ENCODE results near the gene TMEM30A.

The TMEM30A gene

DNA sequence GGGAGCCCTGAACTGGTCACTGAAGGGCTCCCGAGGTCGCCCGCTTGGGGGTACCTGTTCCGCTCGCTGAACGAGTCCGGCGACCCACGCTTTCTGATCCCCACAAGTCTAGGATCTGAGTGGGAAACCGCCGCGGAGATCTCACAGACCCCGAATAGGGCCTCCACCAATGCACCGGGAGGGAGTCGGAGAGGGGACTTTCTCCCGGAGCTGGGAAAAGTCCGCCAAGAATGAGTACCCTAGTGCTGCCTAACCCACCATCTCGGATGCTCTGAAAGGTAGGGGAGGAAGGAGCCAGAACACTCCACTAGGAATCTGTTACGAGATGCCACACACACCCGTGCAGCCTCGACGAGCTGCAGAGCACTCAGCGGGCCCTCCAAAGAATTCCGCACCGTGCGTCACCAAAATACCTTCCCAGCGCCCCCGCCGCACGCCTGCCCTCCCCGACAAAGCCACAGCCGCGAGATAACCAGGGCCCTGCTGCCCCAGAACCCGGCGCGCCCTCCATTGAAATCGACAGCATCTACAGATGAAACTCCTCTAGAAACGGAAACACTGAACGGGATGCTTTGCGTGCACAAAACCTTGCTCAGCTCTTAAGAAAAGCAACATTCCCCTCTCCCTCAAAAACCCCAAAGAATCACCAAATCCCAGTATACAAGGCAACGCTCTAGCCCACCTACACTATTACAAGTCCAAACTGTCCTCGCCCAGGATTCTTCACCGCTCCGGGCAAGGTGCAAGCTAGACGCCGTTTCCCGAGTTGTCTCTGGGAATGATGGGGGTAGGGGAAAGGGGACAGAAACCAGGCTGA, 79.4 kb downstream of the TMEM30A start:
- Histone ChIP-seq H3K4me1 (ENCODE audit: control insufficient read depth, insufficient read depth, low read depth, low read length) (peaks cover 23% of the 10 kb centered on the region), H3K36me3 (ENCODE audit: control insufficient read depth in 1 of 2, insufficient read depth in 2 of 2, low read depth in 1 of 2, low read length in 2 of 2) (no peaks in the 10 kb centered on the region), H2AFZ (ENCODE audit: low read depth, low read length) (no peak overlapping the region), H2AK5ac (ENCODE audit: low read length, severe bottlenecking) (peak overlapping the region; percentile 31), H3K4ac (ENCODE audit: low read depth in 1 of 2, low read length in 2 of 2) (peak overlapping the region; percentile 83 to 89), H2BK120ac (ENCODE audit: low read depth, low read length) (peak overlapping the region; percentile 75), H3K79me1 (replicated peaks; ENCODE audit: low read length, poor library complexity, severe bottlenecking) (peaks cover 4% of the 10 kb centered on the region), H2BK12ac (ENCODE audit: low read length in 2 of 2) (peak overlapping the region; percentile 69 to 98), H3K27ac (ENCODE audit: low read length, poor library complexity, severe bottlenecking) (peak overlapping the region; percentile 85), H2BK5ac (ENCODE audit: low read depth, low read length, poor library complexity, severe bottlenecking) (peak overlapping the region; percentile 68), H3K14ac (ENCODE audit: low read length in 2 of 2) (peak overlapping the region in 1 of 2 experiments; percentile 85), H3K27me3 (ENCODE audit: control insufficient read depth in 1 of 2, insufficient read depth in 1 of 2, low read length in 2 of 2) (no peaks in the 10 kb centered on the region), H4K91ac (ENCODE audit: low read length) (peak overlapping the region; percentile 87), H3K4me3 (ENCODE audit: insufficient read depth in 1 of 2, low read depth in 1 of 2, low read length in 2 of 2) (peak overlapping the region; percentile 89 to 96), H3K4me2 (ENCODE audit: low read length, poor library complexity, severe bottlenecking) (peak overlapping the region; percentile 93), H3K9ac (ENCODE audit: low read length) (peak overlapping the region; percentile 95), H3K9me3 (ENCODE audit: control insufficient read depth, low read length) (no peaks in the 10 kb centered on the region), H2BK15ac (ENCODE audit: low read depth, poor library complexity, severe bottlenecking) (peak overlapping the region; percentile 60), H3K18ac (ENCODE audit: low read depth in 1 of 2, low read length in 2 of 2) (peak overlapping the region; percentile 54 to 97), H4K8ac (ENCODE audit: low read length) (peak overlapping the region; percentile 10), H3K23ac (ENCODE audit: low read length in 2 of 2) (peak overlapping the region; percentile 80 to 87)
- DNase-seq = peak; percentile 80
- WGBS = under 1% methylated on average over 44 of the region's 47 CpGs

DNA sequence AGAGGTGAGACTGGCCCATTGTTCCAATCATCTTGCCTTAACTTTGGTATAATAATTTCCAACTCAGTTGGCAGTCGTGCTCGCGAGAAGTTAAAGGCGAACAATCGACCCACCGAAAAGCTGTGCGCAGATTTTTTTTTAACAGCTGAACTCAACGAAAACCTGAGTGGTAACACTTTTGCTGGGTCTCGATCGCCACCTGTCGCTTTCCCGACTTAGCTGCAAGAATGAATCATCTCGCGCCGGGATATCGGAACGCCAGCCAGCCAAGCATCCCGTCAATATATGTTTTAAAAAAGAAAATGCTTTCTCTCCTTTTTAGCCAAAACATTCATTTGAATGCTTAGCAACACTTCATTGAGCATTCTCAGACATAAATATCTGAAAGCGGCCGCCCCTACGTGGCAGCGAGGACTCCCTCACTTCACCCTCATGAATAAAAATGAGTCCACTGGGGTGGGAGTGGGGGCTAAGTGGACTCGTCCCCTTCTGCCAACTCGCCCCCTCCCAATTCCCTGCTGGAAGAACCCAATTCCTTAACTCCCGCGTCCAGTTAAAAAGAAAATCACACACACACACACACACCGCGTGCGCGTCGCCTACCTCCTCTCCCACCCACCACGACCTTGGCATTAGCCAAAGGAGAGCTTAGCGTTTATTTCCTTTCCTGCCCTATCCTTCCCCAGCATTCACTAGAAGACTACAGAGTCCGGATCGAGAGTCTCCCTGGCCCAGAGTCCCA, 80.2 kb downstream of the TMEM30A start:
- Histone ChIP-seq H3K27ac (ENCODE audit: low read length, poor library complexity, severe bottlenecking) (peak overlapping the region; percentile 85), H3K4me1 (ENCODE audit: control insufficient read depth, insufficient read depth, low read depth, low read length) (peaks cover 25% of the 10 kb centered on the region), H3K14ac (ENCODE audit: low read length in 2 of 2) (peak overlapping the region in 1 of 2 experiments; percentile 2), H2AK5ac (ENCODE audit: low read length, severe bottlenecking) (peak overlapping the region; percentile 66), H2AFZ (ENCODE audit: low read depth, low read length) (peak overlapping the region; percentile 56), H2BK5ac (ENCODE audit: low read depth, low read length, poor library complexity, severe bottlenecking) (no peak overlapping the region), H4K8ac (ENCODE audit: low read length) (peak overlapping the region; percentile 76), H3K23ac (ENCODE audit: low read length in 2 of 2) (peak overlapping the region; percentile 26 to 80), H2BK15ac (ENCODE audit: low read depth, poor library complexity, severe bottlenecking) (no peak overlapping the region), H3K9me3 (ENCODE audit: control insufficient read depth, low read length) (no peaks in the 10 kb centered on the region), H3K18ac (ENCODE audit: low read depth in 1 of 2, low read length in 2 of 2) (peak overlapping the region; percentile 54 to 97), H3K4me2 (ENCODE audit: low read length, poor library complexity, severe bottlenecking) (peak overlapping the region; percentile 93), H4K91ac (ENCODE audit: low read length) (no peak overlapping the region), H3K9ac (ENCODE audit: low read length) (peak overlapping the region; percentile 95), H3K4me3 (ENCODE audit: insufficient read depth in 1 of 2, low read depth in 1 of 2, low read length in 2 of 2) (peak overlapping the region; percentile 89 to 96), H3K79me1 (replicated peaks; ENCODE audit: low read length, poor library complexity, severe bottlenecking) (peaks cover 4% of the 10 kb centered on the region), H3K27me3 (ENCODE audit: control insufficient read depth in 1 of 2, insufficient read depth in 1 of 2, low read length in 2 of 2) (no peaks in the 10 kb centered on the region), H3K36me3 (ENCODE audit: control insufficient read depth in 1 of 2, insufficient read depth in 2 of 2, low read depth in 1 of 2, low read length in 2 of 2) (no peaks in the 10 kb centered on the region), H2BK120ac (ENCODE audit: low read depth, low read length) (peak overlapping the region; percentile 75), H3K4ac (ENCODE audit: low read depth in 1 of 2, low read length in 2 of 2) (peak overlapping the region; percentile 83 to 89), H2BK12ac (ENCODE audit: low read length in 2 of 2) (peak overlapping the region; percentile 1 to 6)
- peak; percentile 95 for DNase-seq
- 1% methylated on average over 35 of the region's 35 CpGs for WGBS

DNA sequence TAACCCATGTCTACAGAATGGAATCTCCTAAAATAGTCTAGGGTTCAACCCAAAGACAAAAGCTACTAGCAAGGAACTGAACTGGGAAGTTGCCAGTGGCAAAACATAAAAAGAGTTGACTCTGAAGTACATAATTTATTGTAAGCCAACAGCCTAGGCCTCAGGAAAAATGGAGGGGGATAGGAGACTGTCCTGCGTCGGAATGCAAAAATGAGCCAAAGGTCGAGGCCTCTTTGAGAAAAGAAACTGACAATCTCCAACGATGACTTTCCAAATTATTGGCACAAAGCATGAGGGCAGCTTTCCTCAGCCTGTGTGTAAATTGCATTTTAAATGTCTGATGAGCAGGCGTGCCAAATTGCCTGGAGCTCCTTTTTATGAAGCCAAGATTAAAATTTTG, 80.9 kb downstream of the TMEM30A start:
- Histone ChIP-seq H3K4me2 (ENCODE audit: low read length, poor library complexity, severe bottlenecking) (peak overlapping the region; percentile 76), H3K18ac (ENCODE audit: low read depth in 1 of 2, low read length in 2 of 2) (peak overlapping the region in 1 of 2 experiments; percentile 14), H3K27me3 (ENCODE audit: control insufficient read depth in 1 of 2, insufficient read depth in 1 of 2, low read length in 2 of 2) (no peaks in the 10 kb centered on the region), H4K8ac (ENCODE audit: low read length) (no peak overlapping the region), H3K9ac (ENCODE audit: low read length) (peak overlapping the region; percentile 95), H3K23ac (ENCODE audit: low read length in 2 of 2) (no peak overlapping the region), H3K79me1 (replicated peaks; ENCODE audit: low read length, poor library complexity, severe bottlenecking) (peaks cover 4% of the 10 kb centered on the region), H3K4ac (ENCODE audit: low read depth in 1 of 2, low read length in 2 of 2) (no peak overlapping the region), H3K27ac (ENCODE audit: low read length, poor library complexity, severe bottlenecking) (peak overlapping the region; percentile 85), H2BK15ac (ENCODE audit: low read depth, poor library complexity, severe bottlenecking) (no peak overlapping the region), H3K14ac (ENCODE audit: low read length in 2 of 2) (no peak overlapping the region), H4K91ac (ENCODE audit: low read length) (no peak overlapping the region), H2AK5ac (ENCODE audit: low read length, severe bottlenecking) (peak overlapping the region; percentile 78), H2BK12ac (ENCODE audit: low read length in 2 of 2) (peak overlapping the region; percentile 38 to 83), H3K4me1 (ENCODE audit: control insufficient read depth, insufficient read depth, low read depth, low read length) (peaks cover 24% of the 10 kb centered on the region), H3K4me3 (ENCODE audit: insufficient read depth in 1 of 2, low read depth in 1 of 2, low read length in 2 of 2) (peak overlapping the region in 1 of 2 experiments; percentile 96), H2AFZ (ENCODE audit: low read depth, low read length) (no peak overlapping the region), H3K36me3 (ENCODE audit: control insufficient read depth in 1 of 2, insufficient read depth in 2 of 2, low read depth in 1 of 2, low read length in 2 of 2) (no peaks in the 10 kb centered on the region), H2BK120ac (ENCODE audit: low read depth, low read length) (no peak overlapping the region), H3K9me3 (ENCODE audit: control insufficient read depth, low read length) (no peaks in the 10 kb centered on the region), H2BK5ac (ENCODE audit: low read depth, low read length, poor library complexity, severe bottlenecking) (no peak overlapping the region)
- 54% methylated on average over 5 of the region's 5 CpGs for WGBS
- no peak for DNase-seq

Measured in mesenchymal stem cell (in vitro differentiated cells and primary cell).